HepG2 (cell line): ENCODE measurements around the gene SEZ6. TPM values are rescaled to one million over a fixed set of nuclear protein-coding genes. Genes with fewer than 3 reads are reported as not detected.

ENCODE experiments used
- BRF2 ChIP-seq: sonication (generic); formaldehyde crosslinking; IDR thresholded peaks from 2 replicates; pipeline ENCODE4 v1.8.1; 2022; ENCODE audit warnings: mild to moderate bottlenecking, missing genetic modification reagents
- CREM ChIP-seq, 2 experiments: sonication (generic) in 1 of 2; formaldehyde crosslinking in 1 of 2; IDR thresholded peaks; 2 replicates each; pipeline versions ENCODE4 v1.4.0 to v1.6.1; 2016 to 2020; ENCODE audit warnings: antibody characterized with exemption in 1 of 2, mild to moderate bottlenecking in 1 of 2, missing genetic modification reagents in 1 of 2
- ETS1 ChIP-seq: sonication (generic); formaldehyde crosslinking; IDR thresholded peaks from 2 replicates; pipeline ENCODE4 v1.4.0; 2020; ENCODE audit warnings: missing genetic modification reagents
- ETV5 ChIP-seq: IDR thresholded peaks from 2 replicates; pipeline ENCODE4 v1.6.1; 2018; ENCODE audit warnings: missing biosample characterization, missing genetic modification reagents, inconsistent platforms, borderline replicate concordance
- FOXA1 ChIP-seq, 2 experiments: fragments of 450-650 bp in 1 of 2; sonication (generic) in 1 of 2; formaldehyde crosslinking in 1 of 2; IDR thresholded peaks; 2 replicates each; pipeline versions ENCODE4 v1.4.0 to v1.6.1; 2016 to 2020; ENCODE audit warnings: missing genetic modification reagents in 1 of 2
- HDAC1 ChIP-seq: sonication (generic); formaldehyde crosslinking; IDR thresholded peaks from 2 replicates; pipeline ENCODE4 v1.5.1; 2020; ENCODE audit warnings: mild to moderate bottlenecking, missing genetic modification reagents
- HOMEZ ChIP-seq: IDR thresholded peaks from 2 replicates; pipeline ENCODE4 v1.6.1; 2016; ENCODE audit warnings: low read depth
- IKZF5 ChIP-seq: IDR thresholded peaks from 2 replicates; pipeline ENCODE4 v1.6.1; 2018; ENCODE audit warnings: missing genetic modification reagents, mild to moderate bottlenecking, missing compliant biosample characterization
- NKX3-1 ChIP-seq: sonication (generic); formaldehyde crosslinking; IDR thresholded peaks from 2 replicates; pipeline ENCODE4 v1.5.0; 2020; ENCODE audit warnings: missing genetic modification reagents
- SAP130 ChIP-seq: IDR thresholded peaks from 2 replicates; pipeline ENCODE4 v1.6.1; 2016; ENCODE audit warnings: low read depth
- TFE3 ChIP-seq: IDR thresholded peaks from 2 replicates; pipeline ENCODE4 v1.6.1; 2016
- UBTF ChIP-seq: sonication (generic); formaldehyde crosslinking; IDR thresholded peaks from 2 replicates; pipeline ENCODE4 v1.4.0; 2020; ENCODE audit warnings: mild to moderate bottlenecking, missing genetic modification reagents
- ZBTB33 ChIP-seq: sonication (generic); formaldehyde crosslinking; IDR thresholded peaks from 2 replicates; pipeline ENCODE4 v1.4.0; 2020; ENCODE audit warnings: missing genetic modification reagents
- ZFX ChIP-seq: sonication (generic); formaldehyde crosslinking; IDR thresholded peaks from 2 replicates; pipeline ENCODE4 v1.4.0; 2020; ENCODE audit warnings: mild to moderate bottlenecking, low read depth, missing genetic modification reagents, moderate library complexity
- ZNF589 ChIP-seq: sonication (generic); formaldehyde crosslinking; conservative IDR thresholded peaks from 2 replicates; pipeline ENCODE4 v1.8.0; 2022; ENCODE audit warnings: mild to moderate bottlenecking, moderate library complexity, missing genetic modification reagents
- ZNF605 ChIP-seq: sonication (generic); formaldehyde crosslinking; IDR thresholded peaks from 2 replicates; pipeline ENCODE4 v1.8.0; 2022; ENCODE audit warnings: mild to moderate bottlenecking, missing genetic modification reagents
- ZNF644 ChIP-seq: IDR thresholded peaks from 2 replicates; pipeline ENCODE4 v1.6.1; 2016; ENCODE audit warnings: low read depth
- ZZZ3 ChIP-seq: sonication (generic); formaldehyde crosslinking; IDR thresholded peaks from 2 replicates; pipeline ENCODE4 v1.4.0; 2020; ENCODE audit warnings: missing genetic modification reagents, mild to moderate bottlenecking, borderline replicate concordance
- polyA plus RNA-seq, 8 experiments: library from polyadenylated mRNA; depleted of rRNA in 3 of 8; stranded (reverse) in 7 of 8; unstranded in 1 of 8; fragments of >200 nt; fragmentation: Illumina TruSeq in 4 of 8; extraction: Trizol in 4 of 8; gene quantifications; 2 replicates each; pipeline versions ENCODE4 v1.2.1 to v1.2.3, GENCODE V29; 2011 to 2016; ENCODE audit warnings: low read depth in 4 of 8, missing spikeins in 1 of 8, mixed read lengths in 1 of 8; ENCODE audit not compliant: insufficient read depth in 1 of 8
- total RNA-seq, 5 experiments: library from RNA; depleted of rRNA; stranded (reverse); fragments of >200 nt; fragmentation: Illumina TruSeq; extraction: Trizol; gene quantifications; 2 replicates each; pipeline ENCODE4 v1.2.3, GENCODE V29; 2016; ENCODE audit warnings: low read depth in 1 of 5

The SEZ6 gene
- total and polyA plus RNA-seq, 2 of the 13 experiments (the other 11 are each of a cell fraction or from before 2014, with no cell fraction given) = not detected

GRCh38 chr17:28908640-28909167, 97.1 kb downstream of the SEZ6 start (continued):
- TF ChIP-seq HDAC1 (CRISPR knock-in tag) (peak; percentile 40; the same call in 1 of the 2 replicates), ZNF644 (CRISPR knock-in tag) (peak; percentile 34; the same call in 1 of the 2 replicates), ZNF605 (CRISPR knock-in tag) (peak; percentile 59; the same call in 1 of the 2 replicates), TFE3 (CRISPR knock-in tag) (peak; percentile 73; the same call in 1 of the 2 replicates), HOMEZ (CRISPR knock-in tag) (0 out of 2 replicates have a peak, but pooled peaks have one; percentile 57), FOXA1 (IDR thresholded peaks at IDR 0.05) (no peak), FOXA1 (CRISPR knock-in tag; IDR thresholded peaks at IDR 0.05) (peak; percentile 11; the same call in 1 of the 2 replicates), ETV5 (CRISPR knock-in tag) (peak; percentile 39; the same call in 1 of the 2 replicates), BRF2 (no peak), IKZF5 (CRISPR knock-in tag) (0 out of 2 replicates have a peak, but pooled peaks have one; percentile 18), ZNF589 (no peak), ZZZ3 (CRISPR knock-in tag) (no peak), ZBTB33 (CRISPR knock-in tag) (peak; percentile 13; the same call in 1 of the 2 replicates), ETS1 (no peak), UBTF (CRISPR knock-in tag) (no peak), CREM (IDR thresholded peaks at IDR 0.05) (no peak), CREM (CRISPR knock-in tag; IDR thresholded peaks at IDR 0.05) (no peak), NKX3-1 (no peak), SAP130 (CRISPR knock-in tag) (peak; percentile 71; the same call in 1 of the 2 replicates), ZFX (CRISPR knock-in tag) (peak; percentile 73)
